Activated CD4-positive, alpha-beta T cell treated with anti-CD3 and anti-CD28 coated beads for 36 hours (primary cell): Measurements from ENCODE around the gene CFAP97. TPM values are rescaled to one million over a fixed set of nuclear protein-coding genes. Genes with fewer than 3 reads are reported as not detected.
A peak's percentile ranks its signal among the peaks of the same experiment; 100 is the strongest.

Experiments
- ATAC-seq: fragments of 200-7000 bp; cut with Tn5 transposase; one replicate; pipeline ENCODE4 v1.10.0; 2021; ENCODE audit warnings: mild to moderate bottlenecking, moderate library complexity
- CTCF ChIA-PET: fragments of 350-600 bp; sonication (Branson Sonifier 250); formaldehyde crosslinking; loops from one replicate; lab custom pipeline; 2021; ENCODE audit warnings: antibody characterized with exemption; lab: Charles Lee
- POLR2A ChIA-PET: fragments of 350-600 bp; sonication (Branson Sonifier 250); formaldehyde crosslinking; loops from one replicate; lab custom pipeline; 2021; ENCODE audit warnings: antibody characterized with exemption, inconsistent platforms; lab: Charles Lee
- DNase-seq: peaks from one replicate; pipeline ENCODE4 v3.0.0-alpha.2; 2020
- H3K27ac Mint-ChIP-seq: one replicate; pipeline ENCODE4 v1.8.0; 2021; ENCODE audit warnings: mixed read lengths
- H3K27me3 Mint-ChIP-seq: one replicate; pipeline ENCODE4 v1.8.0; 2021; ENCODE audit warnings: mixed read lengths
- H3K36me3 Mint-ChIP-seq: one replicate; pipeline ENCODE4 v1.8.0; 2021; ENCODE audit warnings: low read depth, mixed read lengths
- H3K4me1 Mint-ChIP-seq: one replicate; pipeline ENCODE4 v1.8.0; 2021; ENCODE audit warnings: mixed read lengths
- H3K4me3 Mint-ChIP-seq: one replicate; pipeline ENCODE4 v1.8.0; 2021; ENCODE audit warnings: mild to moderate bottlenecking, moderate library complexity, mixed read lengths
- H3K9me3 Mint-ChIP-seq: one replicate; pipeline ENCODE4 v1.8.0; 2021; ENCODE audit warnings: low read depth, mixed read lengths
- intact Hi-C, 2 experiments: fragments of 100-400 bp; cut with DNase I in 1 of 2; cut with micrococcal nuclease in 1 of 2; formaldehyde crosslinking; loops; one replicate each; pipeline versions ENCODE4 v1.14.2 to v1.15.1; 2022 to 2024; cut with DNase I, micrococcal nuclease
- total RNA-seq, 2 experiments: library from RNA; stranded (reverse); gene quantifications; one replicate each; pipeline ENCODE4 v1.2.3, GENCODE V29; 2021

Gene CFAP97
- total RNA-seq, 2 experiments from 2014 or later = 54.6 to 81.8 TPM

DNA sequence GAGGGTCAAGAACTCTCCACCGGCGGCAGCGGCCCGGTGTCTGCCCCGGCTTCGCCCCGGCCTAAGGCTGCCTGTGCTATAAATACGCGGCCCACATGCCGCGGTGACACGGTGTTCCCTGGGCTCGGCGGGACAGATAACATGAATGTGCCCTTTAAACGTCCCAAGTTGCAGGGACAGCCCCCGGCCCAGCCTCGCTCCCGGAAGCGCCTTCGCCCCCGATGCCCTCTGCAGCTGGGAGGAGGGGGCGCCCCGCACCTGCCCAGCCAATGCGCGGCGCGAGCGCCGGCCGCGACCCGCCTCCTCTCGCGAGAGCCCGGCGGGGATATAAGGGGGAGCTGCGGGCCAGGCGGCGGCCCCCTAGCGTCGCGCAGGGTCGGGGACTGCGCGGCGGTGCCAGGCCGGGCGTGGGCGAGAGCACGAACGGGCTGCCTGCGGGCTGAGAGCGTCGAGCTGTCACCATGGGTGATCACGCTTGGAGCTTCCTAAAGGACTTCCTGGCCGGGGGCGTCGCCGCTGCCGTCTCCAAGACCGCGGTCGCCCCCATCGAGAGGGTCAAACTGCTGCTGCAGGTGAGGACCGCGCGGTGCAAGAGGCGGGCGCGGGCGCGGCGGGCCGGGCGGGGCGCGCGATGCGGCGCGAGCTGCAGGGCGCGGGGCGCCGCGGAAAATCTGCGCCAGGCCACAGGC, 60.7 kb downstream of the CFAP97 start, which contains the start of gene SLC25A4:
SLC25A4 (plus strand) TSS at position 355 of the 689 bp plus-strand sequence; CDS start at position 462, 107 bp downstream.
- peak; percentile 95 for ATAC-seq
- POLR2A ChIA-PET = interaction anchor here (0.6 to 1.1 kb wide), 3 partner anchors 74 to 409 kb away, joined by 3 read pairs; partner anchors contain the start of gene ANKRD37
- DNase-seq = peak; percentile 91
- H3K4me3 Mint-ChIP-seq = peak within 1 kb of the TSS; percentile 74
- intact Hi-C loops = loop anchor here (1.0 to 5.0 kb wide), 8 partner anchors 22 to 606 kb away; partner anchors contain the start of genes ANKRD37 (in 2 of the 2), CCDC110 (in 1 of the 2), CFAP97 (in 1 of the 2) and UFSP2 (in 1 of the 2)
- H3K9me3 Mint-ChIP-seq = no peaks in the 10 kb centered on the region
- peak within 1 kb of the TSS; percentile 70 for H3K27ac Mint-ChIP-seq
- H3K36me3 Mint-ChIP-seq = no peaks in the 10 kb centered on the region
- H3K4me1 Mint-ChIP-seq = peaks cover 10% of the 10 kb centered on the region
- CTCF ChIA-PET = interaction anchor here (0.7 to 2.2 kb wide), 6 partner anchors 9 to 45 kb away, joined by 3 to 7 read pairs (median 4); no protein-coding TSS in a partner anchor
- H3K27me3 Mint-ChIP-seq = peaks cover 33% of the 10 kb centered on the region

DNA sequence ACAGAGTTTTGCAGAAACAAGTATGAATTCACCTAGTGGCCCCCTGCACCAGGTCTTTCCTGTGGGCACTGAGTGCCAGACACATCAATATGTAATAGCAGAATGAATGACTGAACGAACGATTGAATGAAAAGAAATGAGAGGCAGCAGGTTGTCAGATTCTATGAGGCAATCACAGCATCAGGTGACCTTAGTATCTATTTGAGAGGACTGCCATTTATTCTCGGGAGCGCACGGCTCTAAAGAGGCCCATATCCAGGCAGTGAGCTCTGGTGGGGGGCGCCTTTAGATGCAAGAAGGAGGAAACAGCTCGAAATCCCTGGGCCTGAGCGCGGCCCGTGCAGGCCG, 61.3 kb downstream of the CFAP97 start:
- peak; percentile 37 for ATAC-seq

GRCh38 chr4:185141777-185142176, 62.0 kb downstream of the CFAP97 start:
- ChIA-PET POLR2A (no interaction called here), CTCF (interaction anchor here (0.7 to 2.2 kb wide), 4 partner anchors 11 to 161 kb away, joined by 3 to 7 read pairs (median 4); no protein-coding TSS in a partner anchor)
- peaks cover 33% of the 10 kb centered on the region for H3K27me3 Mint-ChIP-seq
- DNase-seq = no peak
- no peak overlapping the region for H3K27ac Mint-ChIP-seq
- H3K4me1 Mint-ChIP-seq = peaks cover 10% of the 10 kb centered on the region
- intact Hi-C loops = loop anchor here in 1 of 2 experiments (5.0 kb wide), 1 partner anchor 604 kb away; no protein-coding TSS in a partner anchor
- no peak for ATAC-seq
- H3K4me3 Mint-ChIP-seq = no peak overlapping the region
- H3K9me3 Mint-ChIP-seq = no peaks in the 10 kb centered on the region
- no peaks in the 10 kb centered on the region for H3K36me3 Mint-ChIP-seq

More for the DNA sequence above, 61.3 kb downstream of the CFAP97 start:
- H3K4me1 Mint-ChIP-seq = peaks cover 10% of the 10 kb centered on the region
- intact Hi-C loops = loop anchor here in 1 of 2 experiments (5.0 kb wide), 1 partner anchor 605 kb away; no protein-coding TSS in a partner anchor
- H3K27me3 Mint-ChIP-seq = peaks cover 33% of the 10 kb centered on the region
- POLR2A ChIA-PET = interaction anchor here (0.6 to 1.1 kb wide), 2 partner anchors 254 to 408 kb away, joined by 3 read pairs; partner anchors contain the start of gene ANKRD37
- DNase-seq = no peak
- H3K27ac Mint-ChIP-seq = peak overlapping the region; percentile 70
- H3K36me3 Mint-ChIP-seq = no peaks in the 10 kb centered on the region
- peak overlapping the region; percentile 74 for H3K4me3 Mint-ChIP-seq
- H3K9me3 Mint-ChIP-seq = no peaks in the 10 kb centered on the region
- CTCF ChIA-PET = interaction anchor here (0.7 to 2.2 kb wide), 7 partner anchors 8 to 160 kb away, joined by 3 to 7 read pairs (median 4); no protein-coding TSS in a partner anchor

DNA sequence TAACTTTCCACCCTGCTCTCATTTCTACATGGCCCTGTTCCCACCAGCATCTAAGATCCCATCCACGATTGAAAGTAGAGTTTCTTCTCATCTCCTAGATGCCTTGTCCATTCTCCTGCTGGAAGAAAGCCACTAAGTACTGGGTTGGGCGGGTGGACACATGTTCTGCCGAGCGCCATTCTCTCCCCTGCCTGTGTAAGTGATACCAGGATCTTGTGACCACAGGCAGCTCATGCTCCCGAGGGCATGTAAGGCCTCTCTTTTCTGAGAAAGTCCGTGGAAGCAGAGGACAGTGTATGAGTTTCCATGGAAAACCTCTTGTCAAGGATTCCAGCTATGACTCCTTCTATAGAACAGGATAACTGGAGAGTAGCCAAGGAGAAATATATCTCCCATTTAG, 64.1 kb downstream of the CFAP97 start:
- Mint-ChIP-seq H3K27me3 (peaks cover 37% of the 10 kb centered on the region), H3K36me3 (no peaks in the 10 kb centered on the region), H3K4me3 (no peak overlapping the region), H3K4me1 (peaks cover 10% of the 10 kb centered on the region), H3K27ac (no peak overlapping the region), H3K9me3 (no peaks in the 10 kb centered on the region)
- intact Hi-C loops = loop anchor here in 1 of 2 experiments (5.0 kb wide), 1 partner anchor 602 kb away; no protein-coding TSS in a partner anchor
- no peak for DNase-seq
- no peak for ATAC-seq
- ChIA-PET CTCF (no interaction called here), POLR2A (no interaction called here)

DNA sequence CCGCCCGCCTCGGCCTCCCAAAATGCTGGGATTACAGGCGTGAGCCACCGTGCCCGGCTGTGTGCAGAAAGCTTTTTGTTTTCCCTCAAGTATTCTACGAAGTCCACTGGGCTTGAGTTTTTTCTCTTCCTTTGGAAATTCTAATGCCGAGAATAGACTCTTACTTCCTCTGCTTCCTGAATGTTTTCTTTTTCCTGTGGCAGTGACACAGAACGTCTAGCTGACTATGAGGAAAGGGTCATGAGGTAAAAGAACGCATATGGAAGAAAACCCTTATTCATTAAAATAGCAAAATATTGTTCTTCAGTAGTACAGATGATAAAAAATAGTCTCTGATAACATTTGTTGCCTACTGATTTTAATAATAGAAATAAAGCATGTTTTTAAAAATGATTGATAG, 65.6 kb downstream of the CFAP97 start:
- CTCF ChIA-PET = interaction anchor here (0.6 to 1.2 kb wide), 3 partner anchors 17 to 94 kb away, joined by 3 read pairs; no protein-coding TSS in a partner anchor
- Mint-ChIP-seq H3K9me3 (no peaks in the 10 kb centered on the region), H3K27me3 (peaks cover 31% of the 10 kb centered on the region)

GRCh38 chr4:185137233-185137925, 66.4 kb downstream of the CFAP97 start:
- Mint-ChIP-seq H3K9me3 (no peaks in the 10 kb centered on the region), H3K36me3 (no peaks in the 10 kb centered on the region), H3K27ac (no peak overlapping the region), H3K27me3 (peaks cover 31% of the 10 kb centered on the region), H3K4me1 (peaks cover 2% of the 10 kb centered on the region), H3K4me3 (no peak overlapping the region)
- CTCF ChIA-PET = interaction anchor here (0.6 to 1.2 kb wide), 3 partner anchors 54 to 124 kb away, joined by 3 read pairs; no protein-coding TSS in a partner anchor
- POLR2A ChIA-PET = no interaction called here
- DNase-seq (no peak), ATAC-seq (no peak)
- intact Hi-C loops = no loop called here

More for the DNA sequence above, 65.6 kb downstream of the CFAP97 start:
- ATAC-seq (no peak), DNase-seq (no peak)
- no peak overlapping the region for H3K4me3 Mint-ChIP-seq
- H3K36me3 Mint-ChIP-seq = no peaks in the 10 kb centered on the region
- POLR2A ChIA-PET = no interaction called here
- intact Hi-C loops = no loop called here
- H3K27ac Mint-ChIP-seq = no peak overlapping the region
- peaks cover 5% of the 10 kb centered on the region for H3K4me1 Mint-ChIP-seq

DNA sequence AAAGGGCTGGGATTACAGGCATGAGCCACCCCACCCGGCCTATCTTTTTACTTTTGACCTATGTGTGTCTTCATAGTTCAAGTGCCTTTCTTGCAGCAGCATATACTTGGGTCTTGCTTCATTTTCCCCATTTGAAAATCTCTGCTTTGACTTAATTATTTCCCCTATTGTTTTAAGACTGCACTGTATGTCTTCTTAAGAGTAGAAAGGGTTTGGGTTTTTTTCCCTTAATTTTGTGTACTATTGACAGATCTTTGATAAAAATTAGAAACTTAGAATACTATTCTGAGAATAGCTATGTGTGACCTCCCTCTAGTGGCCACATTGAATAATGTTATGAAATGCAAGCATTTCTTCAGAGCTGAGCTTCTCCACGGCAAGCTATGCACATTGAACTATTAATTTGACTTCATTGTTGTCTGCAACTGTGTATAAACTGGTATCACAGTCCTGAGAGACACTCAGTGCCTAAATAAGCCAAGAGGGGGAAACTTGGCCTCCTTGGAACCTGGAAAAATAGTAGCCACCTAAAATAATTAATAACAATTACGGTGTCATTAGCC, 69.4 kb downstream of the CFAP97 start:
- CTCF ChIA-PET = interaction anchor here (0.5 to 4.2 kb wide), 29 partner anchors 9 to 470 kb away, joined by 3 to 62 read pairs (median 4); partner anchors contain the start of gene SLC25A4
- POLR2A ChIA-PET = interaction anchor here (0.5 kb wide), 1 partner anchor 78 kb away, joined by 4 read pairs; no protein-coding TSS in a partner anchor
- H3K9me3 Mint-ChIP-seq = no peaks in the 10 kb centered on the region
- H3K4me3 Mint-ChIP-seq = no peak overlapping the region
- no peak overlapping the region for H3K27ac Mint-ChIP-seq
- no peaks in the 10 kb centered on the region for H3K4me1 Mint-ChIP-seq
- H3K27me3 Mint-ChIP-seq = peaks cover 28% of the 10 kb centered on the region
- no peaks in the 10 kb centered on the region for H3K36me3 Mint-ChIP-seq
- DNase-seq (no peak), ATAC-seq (peak; percentile 70)
- intact Hi-C loops = loop anchor here (1.0 to 5.0 kb wide), 5 partner anchors 94 to 388 kb away; no protein-coding TSS in a partner anchor

DNA sequence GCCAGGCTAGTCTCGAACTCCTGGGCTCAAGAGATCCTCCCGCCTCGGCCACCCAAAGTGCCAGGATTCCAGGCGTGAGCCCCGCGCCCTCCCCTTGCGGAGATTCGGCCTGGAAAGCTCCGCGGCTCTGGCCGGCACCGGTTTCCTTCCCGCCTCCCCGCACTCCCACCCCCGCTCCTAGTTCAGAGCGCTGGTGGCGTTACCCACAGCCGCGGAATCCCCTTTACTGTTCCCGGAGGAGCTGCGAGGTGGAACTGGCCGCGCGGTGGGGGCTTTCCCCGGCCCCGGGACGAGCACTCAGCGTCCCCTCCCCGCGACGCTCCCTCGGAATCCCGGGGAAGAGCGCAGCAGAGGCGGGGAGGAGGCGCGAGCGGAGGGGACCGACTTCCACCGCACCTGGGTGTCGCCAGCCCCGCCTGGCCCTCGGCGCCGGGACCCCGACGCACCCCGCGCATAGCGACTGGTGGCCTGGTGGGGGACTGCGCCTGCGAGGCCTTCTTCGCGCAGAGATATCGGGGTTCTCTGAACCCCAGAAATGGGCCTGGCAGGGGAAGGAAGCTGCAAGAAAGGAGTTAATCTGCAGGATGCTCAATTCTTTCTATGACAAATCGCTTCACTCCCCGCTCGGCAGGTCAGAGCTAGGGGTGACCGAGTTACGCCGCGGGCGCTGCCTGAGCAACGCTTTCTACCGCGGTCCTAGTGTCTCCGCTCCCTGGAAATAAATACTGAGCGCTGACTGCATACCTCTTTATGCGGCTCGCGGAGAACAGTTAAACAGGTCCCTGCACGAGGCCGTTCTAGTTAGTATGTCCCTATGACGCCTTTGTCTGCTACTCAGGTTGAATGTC, 75.3 kb downstream of the CFAP97 start:
- no peaks in the 10 kb centered on the region for H3K9me3 Mint-ChIP-seq
- H3K36me3 Mint-ChIP-seq = no peaks in the 10 kb centered on the region
- CTCF ChIA-PET = interaction anchor here (0.7 to 1.7 kb wide), 9 partner anchors 11 to 414 kb away, joined by 3 to 12 read pairs (median 3); no protein-coding TSS in a partner anchor
- H3K27me3 Mint-ChIP-seq = peaks cover 33% of the 10 kb centered on the region
- H3K27ac Mint-ChIP-seq = no peak overlapping the region
- DNase-seq = peak; percentile 54
- intact Hi-C loops = loop anchor here in 1 of 2 experiments (5.0 kb wide), 1 partner anchor 111 kb away; the partner anchor contains the start of gene HELT
- ATAC-seq = peak; percentile 75
- peaks cover 9% of the 10 kb centered on the region for H3K4me1 Mint-ChIP-seq
- POLR2A ChIA-PET = no interaction called here
- H3K4me3 Mint-ChIP-seq = peak overlapping the region; percentile 53

- Mint-ChIP-seq H3K9me3 (no peaks in the 10 kb centered on the region), H3K27me3 (peaks cover 35% of the 10 kb centered on the region), H3K4me1 (peaks cover 9% of the 10 kb centered on the region), H3K27ac (no peak overlapping the region), H3K4me3 (peak overlapping the region; percentile 47), H3K36me3 (no peaks in the 10 kb centered on the region)
- intact Hi-C loops = loop anchor here in 1 of 2 experiments (5.0 kb wide), 1 partner anchor 110 kb away; the partner anchor contains the start of gene HELT
- DNase-seq (no peak), ATAC-seq (peak; percentile 17)
- ChIA-PET POLR2A (no interaction called here), CTCF (interaction anchor here (0.6 to 1.7 kb wide), 7 partner anchors 11 to 382 kb away, joined by 3 to 12 read pairs (median 3); no protein-coding TSS in a partner anchor)
Measured at GRCh38 chr4:185127021-185127925, 76.5 kb downstream of the CFAP97 start.
